Mesodermal cell (in vitro differentiated cells): ENCODE measurements around the gene FMN1.

Experiments used
- H3K27ac ChIP-seq: 2 replicates; pipeline ENCODE4 v1.7.0; 2013; ENCODE audit warnings: mild to moderate bottlenecking, low read depth, low read length, moderate library complexity; ENCODE audit not compliant: severe bottlenecking
- H3K36me3 ChIP-seq: 2 replicates; pipeline ENCODE4 v1.7.1; 2013; ENCODE audit warnings: mild to moderate bottlenecking, low read length, moderate library complexity; ENCODE audit not compliant: control insufficient read depth, insufficient read depth
- H3K4me1 ChIP-seq: one replicate; pipeline ENCODE4 v1.7.1; 2013; ENCODE audit warnings: mild to moderate bottlenecking, low read length; ENCODE audit not compliant: insufficient read depth, control insufficient read depth, poor library complexity, severe bottlenecking
- H3K4me3 ChIP-seq: 2 replicates; pipeline ENCODE4 v1.7.0; 2013; ENCODE audit warnings: low read length, control low read depth, mild to moderate bottlenecking; ENCODE audit not compliant: insufficient read depth, poor library complexity, severe bottlenecking; ENCODE audit errors: extremely low read depth
- H3K9me3 ChIP-seq: 2 replicates; pipeline ENCODE4 v1.7.1; 2013; ENCODE audit warnings: mild to moderate bottlenecking, low read length, moderate library complexity; ENCODE audit not compliant: control insufficient read depth
- WGBS, 2 experiments: methylation state at CpG; one replicate each; pipeline ENCODE4 v1.1.5; 2013; ENCODE audit warnings: missing lambda C conversion rate in 2 of 2; ENCODE audit not compliant: insufficient coverage in 2 of 2; 5-methylcytosine and 5-hydroxymethylcytosine counted together

The FMN1 gene

DNA sequence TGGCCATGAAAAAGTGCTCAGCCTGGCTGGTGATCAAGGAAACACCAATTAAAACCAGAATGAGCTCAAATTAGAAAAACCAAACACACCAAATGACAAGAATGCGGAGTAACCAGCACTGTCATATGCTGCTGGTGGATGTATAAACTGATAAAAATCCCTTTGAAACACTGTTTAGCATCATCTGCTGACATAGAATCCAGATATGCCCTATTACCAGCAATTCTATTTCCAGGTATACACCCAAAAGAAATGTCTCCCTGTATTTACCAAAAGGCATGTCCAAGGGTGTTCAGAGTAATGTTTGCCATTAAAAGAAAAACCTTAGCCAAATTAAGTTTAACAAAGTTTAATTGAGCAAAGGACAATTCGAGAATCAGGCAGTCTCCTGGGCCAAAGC lies 138.6 kb downstream of the FMN1 start:
- peaks cover 10% of the 10 kb centered on the region for H3K9me3 ChIP-seq
- H3K4me1 ChIP-seq, result no peaks in the 10 kb centered on the region
- 78 to 100% methylated on average over 1 of the region's 2 CpGs for WGBS, 2 experiments
- no peaks in the 10 kb centered on the region for H3K36me3 ChIP-seq
- no peak overlapping the region for H3K4me3 ChIP-seq
- H3K27ac ChIP-seq, result no peak overlapping the region

DNA sequence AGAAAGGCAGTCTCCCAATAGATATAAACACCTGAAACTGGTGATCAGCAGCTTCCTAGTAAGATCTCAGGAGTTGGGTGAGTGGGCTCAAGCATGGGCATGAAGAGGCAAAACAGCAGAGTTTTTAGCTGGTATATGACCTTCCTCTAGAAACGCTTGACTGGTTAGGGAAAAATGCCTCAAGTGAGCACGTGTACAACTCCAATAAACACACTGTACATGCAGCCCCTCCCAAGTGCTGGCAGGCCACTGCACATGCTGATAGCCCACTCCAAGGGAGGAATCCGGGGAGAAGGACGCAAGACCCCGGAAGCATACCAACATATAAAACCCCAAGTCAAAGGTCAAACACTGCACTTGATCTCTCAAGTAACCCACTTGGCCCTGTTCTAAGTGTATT lies 143.0 kb downstream of the FMN1 start:
- no peaks in the 10 kb centered on the region for H3K4me1 ChIP-seq
- no peak overlapping the region for H3K4me3 ChIP-seq
- peaks cover 32% of the 10 kb centered on the region for H3K9me3 ChIP-seq
- H3K36me3 ChIP-seq, result no peaks in the 10 kb centered on the region
- 51 to 80% methylated on average over 3 of the region's 5 CpGs for WGBS, 2 experiments
- H3K27ac ChIP-seq, result no peak overlapping the region

DNA sequence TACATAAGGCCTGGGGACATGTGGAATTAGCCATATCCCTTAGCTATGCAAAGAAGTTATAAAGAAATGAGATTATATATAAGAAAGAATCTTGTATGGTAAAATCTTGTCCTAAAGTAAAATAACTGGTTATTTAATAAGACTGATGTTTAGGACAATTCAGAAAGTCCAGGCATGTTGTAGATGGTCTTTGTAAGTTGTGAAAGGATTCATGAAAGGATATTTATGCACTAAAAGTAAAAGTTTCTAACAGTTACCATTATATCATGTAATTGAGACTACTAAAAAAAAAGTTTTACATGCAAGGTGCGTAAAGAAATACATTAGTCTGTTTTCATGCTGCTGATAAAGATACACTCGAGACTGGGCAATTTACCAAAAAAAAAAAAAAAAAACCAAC lies 146.3 kb downstream of the FMN1 start:
- Histone ChIP-seq H3K36me3 (no peaks in the 10 kb centered on the region), H3K4me3 (no peak overlapping the region), H3K9me3 (peaks cover 53% of the 10 kb centered on the region), H3K27ac (no peak overlapping the region), H3K4me1 (no peaks in the 10 kb centered on the region)
- WGBS, 2 experiments, result no CpG with 5 or more reads among the region's 2 CpGs

DNA sequence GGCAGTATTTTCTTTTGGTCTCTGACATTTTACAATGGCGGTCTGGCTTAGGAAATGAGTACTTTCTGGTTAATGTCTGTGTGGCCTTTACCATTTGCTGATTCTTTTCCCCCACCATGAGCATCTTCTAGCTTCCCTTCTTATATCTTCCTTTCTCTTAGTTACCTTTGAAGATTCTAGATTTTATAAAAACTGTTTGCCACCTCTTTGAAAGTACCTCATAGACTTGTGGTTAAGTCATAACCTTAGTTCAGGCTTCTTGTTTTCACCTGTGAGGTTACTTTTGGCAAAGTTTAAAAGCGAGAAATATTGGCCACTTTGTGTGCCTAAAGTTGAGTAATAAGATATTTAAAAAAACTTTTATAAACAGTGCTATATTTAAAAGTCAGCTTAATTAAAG lies 147.4 kb downstream of the FMN1 start:
- Histone ChIP-seq H3K36me3 (no peaks in the 10 kb centered on the region), H3K4me3 (no peak overlapping the region), H3K27ac (no peak overlapping the region), H3K9me3 (peaks cover 58% of the 10 kb centered on the region), H3K4me1 (no peaks in the 10 kb centered on the region)
- no CpG with 5 or more reads among the region's 2 CpGs for WGBS, 2 experiments

DNA sequence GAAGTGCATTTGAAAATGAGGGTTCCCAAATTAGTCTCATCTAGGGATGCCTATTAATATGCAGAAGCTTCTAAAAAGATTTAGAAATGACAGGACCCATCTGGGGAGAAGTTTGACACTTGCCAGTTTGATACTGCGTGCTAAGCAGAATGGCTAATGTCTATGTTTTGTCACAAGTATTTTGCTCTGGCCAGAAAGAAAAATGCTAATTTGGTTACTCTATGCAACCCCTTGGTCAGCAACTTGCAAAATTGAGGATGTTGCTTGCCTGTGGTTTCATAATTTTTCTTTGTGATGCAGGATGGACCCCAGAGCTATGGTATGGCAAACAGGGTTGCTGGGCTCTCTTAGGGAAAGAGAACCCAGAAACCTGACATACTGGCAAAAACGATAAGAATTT lies 148.2 kb downstream of the FMN1 start:
- no peaks in the 10 kb centered on the region for H3K36me3 ChIP-seq
- H3K27ac ChIP-seq, result no peak overlapping the region
- 81 to 92% methylated on average over 2 of the region's 2 CpGs for WGBS, 2 experiments
- H3K4me3 ChIP-seq, result no peak overlapping the region
- peaks cover 56% of the 10 kb centered on the region for H3K9me3 ChIP-seq
- H3K4me1 ChIP-seq, result no peaks in the 10 kb centered on the region

DNA sequence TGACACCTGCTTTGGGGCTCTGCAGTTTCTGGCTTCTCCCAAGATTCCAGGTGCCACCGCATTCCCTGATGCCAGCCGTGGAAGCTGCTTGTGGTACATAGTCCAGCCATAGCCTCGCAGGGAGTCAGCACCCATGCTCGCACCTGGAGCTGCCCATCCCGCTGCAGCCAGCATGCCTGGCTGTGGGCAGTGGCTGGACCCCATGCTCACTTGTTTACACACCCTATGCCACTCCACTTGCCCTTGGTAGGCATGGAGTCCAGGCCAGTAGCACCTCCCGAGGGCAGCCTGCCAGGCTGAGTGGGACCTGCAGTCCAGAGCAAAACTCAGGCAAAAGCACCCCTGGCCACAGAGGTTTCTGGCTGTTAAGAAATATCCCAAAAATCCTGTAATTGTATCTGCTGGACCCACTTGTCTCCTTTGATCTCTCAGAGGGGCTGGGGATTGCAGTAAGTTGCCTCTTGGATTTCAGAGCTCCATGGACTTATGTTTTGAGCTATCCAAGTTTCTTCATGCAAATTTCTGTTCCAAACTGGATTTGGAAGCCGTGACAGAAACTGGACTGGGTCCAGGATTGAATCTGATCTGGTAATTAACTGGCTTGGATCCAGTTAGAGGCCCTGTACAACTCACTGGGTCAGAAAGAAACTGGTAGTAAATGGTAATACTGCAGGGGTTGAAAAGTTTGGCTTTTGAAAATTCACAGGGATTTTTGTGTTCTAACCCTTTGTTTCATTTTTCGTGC lies 149.3 kb downstream of the FMN1 start:
- no peak overlapping the region for H3K27ac ChIP-seq
- no peaks in the 10 kb centered on the region for H3K4me1 ChIP-seq
- H3K9me3 ChIP-seq, result peaks cover 54% of the 10 kb centered on the region
- no peaks in the 10 kb centered on the region for H3K36me3 ChIP-seq
- WGBS, 2 experiments, result 83 to 88% methylated on average over 5 to 7 of the region's 8 CpGs
- no peak overlapping the region for H3K4me3 ChIP-seq

DNA sequence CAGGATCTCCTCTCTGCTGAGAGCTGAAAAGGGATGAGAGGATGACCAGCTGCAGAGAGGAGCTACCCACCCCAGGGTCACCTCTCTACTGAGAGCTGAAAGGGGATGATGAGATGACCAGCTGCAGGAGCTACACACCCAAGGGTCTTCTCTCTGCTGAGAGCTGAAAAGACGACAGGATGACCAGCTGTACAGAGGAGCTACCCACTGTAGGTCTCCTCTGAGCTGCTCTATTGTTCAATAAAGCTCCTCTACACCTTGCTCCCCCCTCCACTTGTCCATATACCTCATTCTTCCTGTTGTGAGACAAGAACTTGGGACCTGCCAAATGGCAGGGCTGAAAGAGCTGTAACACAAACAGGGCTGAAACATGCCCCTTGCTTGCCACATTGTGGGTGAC lies 149.9 kb downstream of the FMN1 start:
- H3K27ac ChIP-seq, result no peak overlapping the region
- no peak overlapping the region for H3K4me3 ChIP-seq
- no peaks in the 10 kb centered on the region for H3K4me1 ChIP-seq
- H3K9me3 ChIP-seq, result peaks cover 53% of the 10 kb centered on the region
- no peaks in the 10 kb centered on the region for H3K36me3 ChIP-seq
- 100% methylated on average over 1 of the region's 1 CpG; no CpG with 5 or more reads in 1 of the 2 experiments for WGBS, 2 experiments

DNA sequence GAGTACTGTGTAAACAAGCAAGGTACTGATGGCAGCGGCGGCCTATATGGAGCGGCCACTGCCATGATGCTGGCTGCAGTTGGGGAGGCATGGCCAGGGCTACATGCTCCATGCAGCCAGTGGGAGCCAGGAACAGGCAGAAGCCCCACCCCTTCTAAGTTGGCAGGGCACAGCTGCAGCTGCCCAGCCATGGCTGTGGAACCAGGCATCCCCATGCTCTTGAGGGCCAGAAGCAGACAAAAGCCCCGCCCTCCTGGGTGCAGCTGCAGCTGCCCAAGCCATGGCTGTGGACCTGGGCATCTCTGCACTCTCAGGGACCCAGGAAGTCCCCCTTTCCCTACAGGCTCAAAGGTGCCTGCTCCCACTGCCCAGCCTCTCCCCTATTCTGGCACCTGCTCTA lies 150.9 kb downstream of the FMN1 start:
- H3K36me3 ChIP-seq, result no peaks in the 10 kb centered on the region
- 90 to 91% methylated on average over 4 of the region's 4 CpGs for WGBS, 2 experiments
- peaks cover 43% of the 10 kb centered on the region for H3K9me3 ChIP-seq
- no peak overlapping the region for H3K4me3 ChIP-seq
- no peak overlapping the region for H3K27ac ChIP-seq
- no peaks in the 10 kb centered on the region for H3K4me1 ChIP-seq

DNA sequence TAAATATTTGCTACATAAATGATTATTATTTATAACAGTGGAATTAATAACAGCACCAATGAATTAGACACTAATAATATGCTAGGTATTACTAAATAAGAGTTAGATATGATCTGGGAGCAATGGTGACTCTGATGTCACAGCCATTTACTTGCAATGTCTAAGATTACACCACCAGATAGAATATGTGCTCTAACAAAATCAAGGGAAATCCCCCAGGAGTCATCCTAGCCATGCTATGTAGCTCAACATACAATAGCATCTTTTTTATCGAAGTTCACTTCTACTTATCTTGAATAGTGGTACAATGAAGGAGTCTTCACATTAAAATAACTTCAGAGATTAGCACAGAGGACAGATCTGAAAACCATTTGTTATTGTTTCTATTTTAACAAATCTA lies 154.0 kb downstream of the FMN1 start:
- H3K4me1 ChIP-seq, result no peaks in the 10 kb centered on the region
- H3K4me3 ChIP-seq, result no peak overlapping the region
- no CpG with 5 or more reads among the region's 1 CpG for WGBS, 2 experiments
- no peak overlapping the region for H3K27ac ChIP-seq
- no peaks in the 10 kb centered on the region for H3K36me3 ChIP-seq
- H3K9me3 ChIP-seq, result peaks cover 25% of the 10 kb centered on the region

DNA sequence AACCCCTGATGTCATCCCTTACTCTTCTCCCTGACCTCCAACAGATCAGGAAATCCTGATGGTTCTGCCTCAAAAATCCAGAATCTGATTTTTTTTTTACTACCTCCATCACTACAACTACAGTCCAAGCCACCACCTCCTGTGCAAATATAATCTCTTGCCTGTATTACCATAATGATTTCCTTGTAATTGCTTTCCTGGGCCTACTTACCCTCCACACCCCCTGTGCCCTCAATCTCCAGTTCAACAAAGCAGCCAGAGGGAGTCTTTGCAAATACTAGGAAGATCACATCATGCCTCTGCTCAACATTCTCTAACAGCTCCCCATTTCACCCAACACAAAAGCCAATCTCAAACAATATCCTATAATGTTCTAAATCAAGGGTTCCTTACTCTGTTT lies 159.9 kb downstream of the FMN1 start:
- Histone ChIP-seq H3K4me3 (no peak overlapping the region), H3K27ac (no peak overlapping the region), H3K36me3 (no peaks in the 10 kb centered on the region), H3K9me3 (no peaks in the 10 kb centered on the region), H3K4me1 (no peaks in the 10 kb centered on the region)

DNA sequence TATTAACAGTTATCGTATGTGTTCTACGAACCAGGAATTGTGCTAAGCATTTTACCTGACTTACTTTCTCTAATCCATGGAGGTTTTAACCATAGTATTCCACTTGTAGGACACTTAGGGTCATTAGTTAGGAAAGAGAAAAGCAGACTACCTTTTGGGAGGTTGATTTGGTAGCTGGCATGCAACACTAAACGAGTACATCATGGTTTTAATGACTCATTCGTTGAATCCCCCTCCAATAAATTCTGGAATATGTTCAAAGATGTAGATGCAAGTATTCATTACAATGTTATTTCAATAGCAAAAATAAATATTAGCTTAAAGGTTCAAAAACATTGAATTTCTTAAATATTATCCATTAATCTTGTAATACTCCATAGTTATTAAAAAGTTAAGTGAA lies 162.5 kb downstream of the FMN1 start:
- Histone ChIP-seq H3K36me3 (no peaks in the 10 kb centered on the region), H3K9me3 (no peaks in the 10 kb centered on the region), H3K27ac (no peak overlapping the region), H3K4me3 (no peak overlapping the region), H3K4me1 (no peaks in the 10 kb centered on the region)
- WGBS, 2 experiments, result no CpG with 5 or more reads among the region's 4 CpGs
